Cardiac muscle cell (in vitro differentiated cells and primary cell): ENCODE measurements around the gene UBR1. TPM values are rescaled to one million over a fixed set of nuclear protein-coding genes. Genes with fewer than 3 reads are reported as not detected.

ENCODE experiments used
- DNase-seq, 2 donors: peaks; one replicate each; pipeline versions ENCODE4 v3.0.0 to v3.0.0-alpha.2; 2010 to 2017; ENCODE audit warnings: low read depth in 1 of 2, low spot score in 1 of 2
- H3K27ac ChIP-seq: fragments of 200-600 bp; sonication (generic); 2 replicates; pipeline ENCODE4 v1.5.1; 2016
- H3K27me3 ChIP-seq: fragments of 200-600 bp; sonication (generic); 2 replicates; pipeline ENCODE4 v1.6.0; 2016; ENCODE audit warnings: control low read depth
- H3K36me3 ChIP-seq: fragments of 200-600 bp; sonication (generic); 2 replicates; pipeline ENCODE4 v1.5.1; 2016; ENCODE audit warnings: control low read depth
- H3K4me1 ChIP-seq: fragments of 200-600 bp; sonication (generic); 2 replicates; pipeline ENCODE4 v1.8.1; 2017; ENCODE audit warnings: low read depth, mild to moderate bottlenecking, mixed run types
- H3K4me3 ChIP-seq: fragments of 200-600 bp; sonication (generic); 2 replicates; pipeline ENCODE4 v1.5.1; 2016; ENCODE audit warnings: mild to moderate bottlenecking
- H3K9me3 ChIP-seq: fragments of 200-600 bp; sonication (generic); 2 replicates; pipeline ENCODE4 v1.5.1; 2017; ENCODE audit warnings: low read depth, mild to moderate bottlenecking, control low read depth
- CTCF ChIP-seq: IDR thresholded peaks from 2 replicates; pipeline ENCODE4 v1.5.1; 2012; ENCODE audit warnings: low read depth, mild to moderate bottlenecking, low read length
- polyA plus RNA-seq: library from polyadenylated mRNA; unstranded; fragments of >200 nt; fragmentation: Nextera tagmentation; extraction: Ambion mirVana; gene quantifications from 2 replicates; pipeline ENCODE4 v1.2.1, GENCODE V29; 2016
- total RNA-seq: library from RNA; depleted of rRNA; stranded (reverse); fragments of >200 nt; gene quantifications from 2 replicates; pipeline ENCODE4 v1.2.3, GENCODE V29; 2016

Gene UBR1
- total and polyA plus RNA-seq, 2 experiments from 2014 or later, result 15.1 to 20.6 TPM

DNA sequence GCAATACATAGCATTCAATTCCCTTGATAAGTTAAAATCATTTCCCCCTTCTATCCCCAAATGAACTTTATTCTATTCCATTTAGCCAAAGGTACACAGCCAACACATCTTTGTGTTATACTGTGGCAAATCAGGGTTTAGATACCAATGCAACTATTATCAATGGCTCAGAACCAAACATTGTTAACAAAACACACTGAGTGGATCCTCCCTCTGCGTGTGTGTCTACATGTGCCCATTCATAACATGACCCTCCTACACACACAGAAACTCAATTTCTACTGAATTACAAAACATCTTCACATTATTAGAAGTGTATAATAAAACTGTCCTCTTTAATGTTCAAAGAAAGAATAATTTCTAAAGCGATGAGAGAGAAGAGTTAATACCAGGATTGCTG lies 186.5 kb downstream of the UBR1 start:
- H3K27me3 ChIP-seq, result peaks cover 9% of the 10 kb centered on the region
- peaks cover 8% of the 10 kb centered on the region for H3K4me1 ChIP-seq
- no peaks in the 10 kb centered on the region for H3K9me3 ChIP-seq
- DNase-seq, result peak in 1 of 2 donors; percentile 16
- peak overlapping the region; percentile 90 for H3K4me3 ChIP-seq
- H3K36me3 ChIP-seq, result no peaks in the 10 kb centered on the region
- no peak for TF ChIP-seq CTCF
- H3K27ac ChIP-seq, result peak overlapping the region; percentile 61

- Histone ChIP-seq H3K9me3 (no peaks in the 10 kb centered on the region), H3K4me1 (peaks cover 8% of the 10 kb centered on the region), H3K27ac (no peak overlapping the region), H3K27me3 (peaks cover 4% of the 10 kb centered on the region), H3K4me3 (no peak overlapping the region), H3K36me3 (no peaks in the 10 kb centered on the region)
- TF ChIP-seq CTCF, result no peak
- no peak for DNase-seq
Measured at GRCh38 chr15:42918047-42918446, 187.8 kb downstream of the UBR1 start.

- Histone ChIP-seq H3K4me3 (no peak overlapping the region), H3K27ac (no peak overlapping the region), H3K4me1 (peaks cover 8% of the 10 kb centered on the region), H3K27me3 (no peaks in the 10 kb centered on the region), H3K9me3 (no peaks in the 10 kb centered on the region), H3K36me3 (no peaks in the 10 kb centered on the region)
- no peak for TF ChIP-seq CTCF
- no peak for DNase-seq
Measured at GRCh38 chr15:42915654-42916315, 190.1 kb downstream of the UBR1 start.

DNA sequence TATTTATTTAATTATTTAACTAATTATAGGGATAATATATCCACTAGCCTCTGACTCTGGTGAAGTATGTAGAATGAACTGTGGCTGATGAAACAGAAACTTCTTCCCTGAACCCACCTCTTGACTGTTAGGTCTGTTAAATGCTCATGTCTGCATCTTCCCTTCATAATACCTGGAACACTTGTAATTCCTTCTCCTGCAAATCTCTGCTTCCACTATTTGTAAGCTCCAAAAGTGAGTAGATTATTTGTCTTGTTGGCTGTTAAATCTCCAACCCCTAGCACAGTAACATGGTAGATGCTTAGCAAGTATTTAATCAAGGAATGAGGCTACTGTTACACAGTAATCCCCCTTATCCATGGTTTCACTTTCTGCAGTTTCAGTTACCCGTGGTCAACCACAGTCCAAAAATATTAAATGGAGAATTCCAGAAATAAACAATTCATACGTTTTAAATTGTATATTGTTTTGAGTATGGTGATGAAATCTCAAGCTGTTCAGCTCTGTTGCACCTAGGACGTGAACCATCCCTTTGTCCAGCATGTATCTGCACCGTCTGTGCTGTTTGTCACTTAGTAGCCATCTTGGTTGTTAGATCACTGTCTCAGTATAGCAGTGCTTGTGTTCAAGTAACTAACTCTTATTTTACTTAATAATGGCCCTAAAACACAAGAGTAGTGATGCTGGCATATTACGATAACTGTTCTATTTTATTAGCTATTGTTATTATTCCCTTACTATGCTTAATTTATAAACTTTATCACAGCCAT lies 190.9 kb downstream of the UBR1 start:
- no peaks in the 10 kb centered on the region for H3K36me3 ChIP-seq
- no peak overlapping the region for H3K27ac ChIP-seq
- no peaks in the 10 kb centered on the region for H3K9me3 ChIP-seq
- no peak overlapping the region for H3K4me3 ChIP-seq
- TF ChIP-seq CTCF, result no peak
- H3K27me3 ChIP-seq, result no peaks in the 10 kb centered on the region
- peaks cover 8% of the 10 kb centered on the region for H3K4me1 ChIP-seq
- DNase-seq, result no peak

GRCh38 chr15:42911058-42911592 lies 194.7 kb downstream of the UBR1 start:
- H3K4me1 ChIP-seq, result no peaks in the 10 kb centered on the region
- peak in 1 of 2 donors; percentile 29 for DNase-seq
- H3K36me3 ChIP-seq, result no peaks in the 10 kb centered on the region
- no peaks in the 10 kb centered on the region for H3K9me3 ChIP-seq
- no peak for TF ChIP-seq CTCF
- H3K27me3 ChIP-seq, result no peaks in the 10 kb centered on the region
- no peak overlapping the region for H3K4me3 ChIP-seq
- H3K27ac ChIP-seq, result no peak overlapping the region
